Measurements from ENCODE around the gene PSG3. TPM values are rescaled to one million over a fixed set of nuclear protein-coding genes. Genes with fewer than 3 reads are reported as not detected.
"Not testable (repeated sequence)": the region's sequence is repeated elsewhere in the genome, so short reads cannot be mapped to it uniquely, and the experiment has no call there.

PSG3 gene
- total RNA-seq, 1 experiment from 2014 or later, result not detected

GRCh38 chr19:42728341-42728740, 11.9 kb downstream of the PSG3 start:
- H2AK5ac ChIP-seq (ENCODE audit: insufficient read length, low read length); H3T11ph ChIP-seq (ENCODE audit: low read length); H3K4me3 Mint-ChIP-seq; H3K4me1 ChIP-seq (ENCODE audit: insufficient read depth, low read length); H3K79me2 ChIP-seq (ENCODE audit: insufficient read depth, low read length); H2BK20ac ChIP-seq (ENCODE audit: low read depth, low read length, poor library complexity, severe bottlenecking); H3K9ac ChIP-seq (ENCODE audit: extremely low read depth, insufficient read length, low read length); H3K27me3 ChIP-seq (ENCODE audit: insufficient read depth, low read length); H3K27ac Mint-ChIP-seq; H2BK120ac ChIP-seq (ENCODE audit: low read depth, low read length, poor library complexity, severe bottlenecking); H4K20me1 ChIP-seq (ENCODE audit: control insufficient read depth, insufficient read depth, insufficient read length); H2AFZ ChIP-seq (ENCODE audit: low read length); H2BK12ac ChIP-seq (ENCODE audit: insufficient read length, low read depth, low read length); H3K23me2 ChIP-seq (ENCODE audit: insufficient read length, low read depth, low read length, poor library complexity, severe bottlenecking); H3K14ac ChIP-seq (ENCODE audit: insufficient read depth, low read length); H3K4ac ChIP-seq (ENCODE audit: low read depth, low read length); H3K4me1 Mint-ChIP-seq; H3K27me3 Mint-ChIP-seq (ENCODE audit: low read depth); H3K18ac ChIP-seq (ENCODE audit: insufficient read length, low read depth, low read length); H3K27ac ChIP-seq (ENCODE audit: insufficient read length, low read depth, low read length); DNase-seq; H3K56ac ChIP-seq (ENCODE audit: insufficient read length, low read depth, low read length); H2BK15ac ChIP-seq (ENCODE audit: low read depth, low read length); H3K79me1 ChIP-seq (ENCODE audit: insufficient read depth, low read depth, low read length, poor library complexity, severe bottlenecking); H3K23ac ChIP-seq (ENCODE audit: insufficient read length, low read depth, low read length); H4K91ac ChIP-seq (ENCODE audit: insufficient read length, low read depth, low read length); H4K5ac ChIP-seq (ENCODE audit: insufficient read length, low read depth, low read length); H2BK5ac ChIP-seq (ENCODE audit: insufficient read length, low read length); H4K8ac ChIP-seq (replicated peaks; ENCODE audit: insufficient read length, low read depth, low read length); H3K4me2 ChIP-seq (ENCODE audit: insufficient read depth, insufficient read length, low read length): not testable (repeated sequence)
- no CpG with 5 or more reads among the region's 5 CpGs for whole genome bisulfite sequencing (ENCODE audit: extremely low coverage, insufficient read length, low lambda C conversion rate)
- peaks cover 0 to 18% (median 2%) of the 10 kb centered on the region in 3 experiments; a peak in 6 of 7 replicates for H3K36me3 Mint-ChIP-seq (ENCODE audit: insufficient read depth in 1 of 3, low read depth in 3 of 3)
- peaks cover 26% of the 10 kb centered on the region for H3K9me3 ChIP-seq (ENCODE audit: control insufficient read depth, low read depth, low read length)
- peaks cover 87 to 88% of the 10 kb centered on the region in 2 experiments for H3K9me3 Mint-ChIP-seq

GRCh38 chr19:42714000-42714399, 26.3 kb downstream of the PSG3 start:
- H3K27ac ChIP-seq (ENCODE audit: insufficient read length, low read depth, low read length); H2BK20ac ChIP-seq (ENCODE audit: low read depth, low read length, poor library complexity, severe bottlenecking); H3K79me1 ChIP-seq (ENCODE audit: insufficient read depth, low read depth, low read length, poor library complexity, severe bottlenecking); H3K27me3 Mint-ChIP-seq (ENCODE audit: low read depth); H4K91ac ChIP-seq (ENCODE audit: insufficient read length, low read depth, low read length); H4K20me1 ChIP-seq (ENCODE audit: control insufficient read depth, insufficient read depth, insufficient read length); H3K4me1 ChIP-seq (ENCODE audit: insufficient read depth, low read length); H3K9me3 ChIP-seq (ENCODE audit: control insufficient read depth, low read depth, low read length); H2BK120ac ChIP-seq (ENCODE audit: low read depth, low read length, poor library complexity, severe bottlenecking); H2BK5ac ChIP-seq (ENCODE audit: insufficient read length, low read length); H2BK12ac ChIP-seq (ENCODE audit: insufficient read length, low read depth, low read length); H3K23me2 ChIP-seq (ENCODE audit: insufficient read length, low read depth, low read length, poor library complexity, severe bottlenecking); H3K4me1 Mint-ChIP-seq; H3K4ac ChIP-seq (ENCODE audit: low read depth, low read length); H3K27me3 ChIP-seq (ENCODE audit: insufficient read depth, low read length); H2BK15ac ChIP-seq (ENCODE audit: low read depth, low read length); H4K8ac ChIP-seq (replicated peaks; ENCODE audit: insufficient read length, low read depth, low read length); H3K79me2 ChIP-seq (ENCODE audit: insufficient read depth, low read length); DNase-seq; H3K27ac Mint-ChIP-seq; H3K18ac ChIP-seq (ENCODE audit: insufficient read length, low read depth, low read length); H2AK5ac ChIP-seq (ENCODE audit: insufficient read length, low read length); H3K23ac ChIP-seq (ENCODE audit: insufficient read length, low read depth, low read length); H4K5ac ChIP-seq (ENCODE audit: insufficient read length, low read depth, low read length); H3K9ac ChIP-seq (ENCODE audit: extremely low read depth, insufficient read length, low read length); H3K4me3 Mint-ChIP-seq; H3K4me2 ChIP-seq (ENCODE audit: insufficient read depth, insufficient read length, low read length); H3K14ac ChIP-seq (ENCODE audit: insufficient read depth, low read length); H2AFZ ChIP-seq (ENCODE audit: low read length); H3T11ph ChIP-seq (ENCODE audit: low read length); H3K56ac ChIP-seq (ENCODE audit: insufficient read length, low read depth, low read length): not testable (repeated sequence)
- WGBS (ENCODE audit: extremely low coverage, insufficient read length, low lambda C conversion rate), result no CpG with 5 or more reads among the region's 1 CpG
- peaks cover 3 to 20% (median 10%) of the 10 kb centered on the region in 3 experiments; a peak in 4 of 7 replicates for H3K36me3 Mint-ChIP-seq (ENCODE audit: insufficient read depth in 1 of 3, low read depth in 3 of 3)
- H3K9me3 Mint-ChIP-seq, result peaks cover 85 to 88% of the 10 kb centered on the region in 2 experiments

All from H9 (cell line).